HEK293 (cell line): ENCODE data around the gene FAM78A.

ENCODE experiments used
- CTCF ChIA-PET: fragments of 350-600 bp; formaldehyde crosslinking; extraction: SDS; loops from one replicate; lab custom pipeline; 2021; ENCODE audit warnings: antibody characterized with exemption; lab: Yijun Ruan, JAX
- POLR2A ChIA-PET: fragments of 300-600 bp; formaldehyde crosslinking; extraction: SDS; loops from one replicate; lab custom pipeline; 2020; ENCODE audit warnings: antibody characterized with exemption, inconsistent platforms; lab: Yijun Ruan, JAX
- H3K27ac ChIP-seq: fragments of 200-500 bp; sonication (Bioruptor generic); 2 replicates; pipeline ENCODE4 v1.5.1; 2014; ENCODE audit warnings: low read depth, low read length, control low read depth, inconsistent platforms; ENCODE audit errors: extremely low read depth
- H3K36me3 ChIP-seq, 2 experiments: fragments of 200-500 bp in 1 of 2; sonication (Bioruptor generic) in 1 of 2; 1 replicate in 1 of 2; 2 replicates in 1 of 2; pipeline ENCODE4 v1.5.1; 2014 to 2017; ENCODE audit warnings: inconsistent platforms in 2 of 2, low read length in 2 of 2; ENCODE audit not compliant: control insufficient read depth in 2 of 2, insufficient read depth in 1 of 2
- H3K4me1 ChIP-seq: fragments of 200-500 bp; sonication (Bioruptor generic); 2 replicates; pipeline ENCODE4 v1.5.1; 2014; ENCODE audit warnings: mild to moderate bottlenecking, low read length, inconsistent platforms; ENCODE audit not compliant: control insufficient read depth, insufficient read depth
- H3K4me3 ChIP-seq: 2 replicates; pipeline ENCODE4 v1.5.1; 2011; ENCODE audit warnings: low read depth, mild to moderate bottlenecking, control low read depth, low read length, moderate library complexity
- H3K9me3 ChIP-seq: fragments of 200-500 bp; sonication (Bioruptor generic); 2 replicates; pipeline ENCODE4 v1.5.1; 2014; ENCODE audit warnings: low read depth, low read length, inconsistent platforms; ENCODE audit not compliant: control insufficient read depth, insufficient read depth
- CTCF ChIP-seq: fragments of 450-650 bp; formaldehyde crosslinking; IDR thresholded peaks from 2 replicates; pipeline ENCODE4 v1.5.1; 2016; ENCODE audit warnings: missing biosample characterization, missing genetic modification characterization
- HOXC10 ChIP-seq: sonication (generic); formaldehyde crosslinking; IDR thresholded peaks from 2 replicates; pipeline ENCODE4 v1.8.1; 2023; ENCODE audit warnings: mild to moderate bottlenecking, missing genetic modification reagents
- MYNN ChIP-seq: fragments of 450-650 bp; formaldehyde crosslinking; IDR thresholded peaks from 2 replicates; pipeline ENCODE4 v1.5.1; 2016; ENCODE audit warnings: missing biosample characterization, missing genetic modification characterization, borderline replicate concordance
- MZF1 ChIP-seq: fragments of 450-650 bp; formaldehyde crosslinking; IDR thresholded peaks from 2 replicates; pipeline ENCODE4 v1.5.1; 2017; ENCODE audit warnings: missing biosample characterization, missing genetic modification characterization, borderline replicate concordance
- SCRT1 ChIP-seq: fragments of 450-650 bp; formaldehyde crosslinking; IDR thresholded peaks from 2 replicates; pipeline ENCODE4 v1.5.1; 2016; ENCODE audit warnings: missing biosample characterization, missing genetic modification characterization, borderline replicate concordance
- WT1 ChIP-seq: fragments of 450-650 bp; formaldehyde crosslinking; IDR thresholded peaks from 2 replicates; pipeline ENCODE4 v1.5.1; 2016; ENCODE audit warnings: missing biosample characterization, missing genetic modification characterization
- ZBTB48 ChIP-seq: fragments of 450-650 bp; formaldehyde crosslinking; IDR thresholded peaks from 2 replicates; pipeline ENCODE4 v1.5.1; 2016; ENCODE audit warnings: missing biosample characterization, missing genetic modification characterization
- ZFHX2 ChIP-seq: fragments of 450-650 bp; formaldehyde crosslinking; conservative IDR thresholded peaks from 2 replicates; pipeline ENCODE4 v1.5.1; 2016; ENCODE audit warnings: missing biosample characterization, missing genetic modification characterization
- ZFP3 ChIP-seq: fragments of 450-650 bp; formaldehyde crosslinking; IDR thresholded peaks from 2 replicates; pipeline ENCODE4 v1.5.1; 2016; ENCODE audit warnings: low read depth, missing biosample characterization, missing genetic modification characterization
- ZNF175 ChIP-seq: fragments of 450-650 bp; formaldehyde crosslinking; IDR thresholded peaks from 2 replicates; pipeline ENCODE4 v1.5.1; 2016; ENCODE audit warnings: missing biosample characterization, missing genetic modification characterization
- ZNF184 ChIP-seq: fragments of 450-650 bp; IDR thresholded peaks from 2 replicates; pipeline ENCODE4 v1.5.1; 2018; ENCODE audit warnings: missing biosample characterization, mild to moderate bottlenecking, missing genetic modification characterization
- ZNF19 ChIP-seq: fragments of 450-650 bp; formaldehyde crosslinking; IDR thresholded peaks from 2 replicates; pipeline ENCODE4; 2016; ENCODE audit warnings: missing biosample characterization, missing genetic modification characterization, low read depth
- ZNF239 ChIP-seq: fragments of 450-650 bp; formaldehyde crosslinking; IDR thresholded peaks from 2 replicates; pipeline ENCODE4 v1.5.1; 2016; ENCODE audit warnings: missing biosample characterization, missing genetic modification characterization
- ZNF280D ChIP-seq: fragments of 450-650 bp; formaldehyde crosslinking; IDR thresholded peaks from 2 replicates; pipeline ENCODE4 v1.5.1; 2016; ENCODE audit warnings: missing biosample characterization, missing genetic modification characterization
- ZNF366 ChIP-seq: fragments of 450-650 bp; formaldehyde crosslinking; conservative IDR thresholded peaks from 2 replicates; pipeline ENCODE4 v1.5.1; 2016; ENCODE audit warnings: missing biosample characterization, missing genetic modification characterization
- ZNF394 ChIP-seq: fragments of 450-650 bp; formaldehyde crosslinking; IDR thresholded peaks from 2 replicates; pipeline ENCODE4 v1.5.1; 2016; ENCODE audit warnings: missing biosample characterization, missing genetic modification characterization, mild to moderate bottlenecking, moderate library complexity, borderline replicate concordance
- ZNF521 ChIP-seq: fragments of 450-650 bp; formaldehyde crosslinking; IDR thresholded peaks from 2 replicates; pipeline ENCODE4 v1.5.1; 2017; ENCODE audit warnings: missing biosample characterization, mild to moderate bottlenecking, missing genetic modification characterization
- ZNF596 ChIP-seq: fragments of 450-650 bp; IDR thresholded peaks from 2 replicates; pipeline ENCODE4 v1.5.0; 2018; ENCODE audit warnings: missing biosample characterization, mild to moderate bottlenecking, missing genetic modification characterization, moderate library complexity
- ZNF701 ChIP-seq: fragments of 450-650 bp; formaldehyde crosslinking; IDR thresholded peaks from 2 replicates; pipeline ENCODE4 v1.5.1; 2016; ENCODE audit warnings: missing biosample characterization, missing genetic modification characterization
- ZNF776 ChIP-seq: fragments of 450-650 bp; formaldehyde crosslinking; IDR thresholded peaks from 2 replicates; pipeline ENCODE4 v1.5.0; 2017; ENCODE audit warnings: missing biosample characterization, missing genetic modification characterization, borderline replicate concordance
- ZNF791 ChIP-seq: fragments of 450-650 bp; formaldehyde crosslinking; IDR thresholded peaks from 2 replicates; pipeline ENCODE4 v1.5.1; 2016; ENCODE audit warnings: missing biosample characterization, missing genetic modification characterization
- TF ChIP-seq, protein P1 (sequence below): fragments of 450-650 bp; formaldehyde crosslinking; IDR thresholded peaks from 2 replicates; pipeline ENCODE4 v1.5.1; 2016; ENCODE audit warnings: missing biosample characterization, missing genetic modification characterization
- TF ChIP-seq, protein P2 (sequence below): fragments of 450-650 bp; formaldehyde crosslinking; conservative IDR thresholded peaks from 2 replicates; pipeline ENCODE4 v1.5.1; 2016; ENCODE audit warnings: low read depth, missing biosample characterization, missing genetic modification characterization

FAM78A gene

GRCh38 chr9:131233556-131233955, 42.8 kb downstream of the FAM78A start:
- POLR2A ChIA-PET = no interaction called here
- CTCF ChIA-PET = interaction anchor here (1.5 kb wide), 3 partner anchors 52 to 103 kb away, joined by 3 to 6 read pairs (median 5); no protein-coding TSS in a partner anchor
- Histone ChIP-seq H3K36me3 (peaks cover 0 to 65% of the 10 kb centered on the region in 2 experiments; a peak in 2 of 3 replicates), H3K27ac (no peak overlapping the region), H3K4me1 (no peaks in the 10 kb centered on the region), H3K4me3 (no peak overlapping the region), H3K9me3 (no peaks in the 10 kb centered on the region)
- TF ChIP-seq ZNF175 (tag by site-specific recombination) (no peak), CTCF (tag by site-specific recombination) (no peak), ZFP3 (no peak), ZNF596 (tag by site-specific recombination) (no peak), ZNF19 (tag by site-specific recombination) (no peak), ZNF184 (no peak), ZNF791 (tag by site-specific recombination) (no peak), ZBTB48 (tag by site-specific recombination) (no peak), ZNF280D (no peak), ZNF701 (tag by site-specific recombination) (no peak), ZFHX2 (tag by site-specific recombination) (no peak), ZNF776 (tag by site-specific recombination) (no peak), SCRT1 (tag by site-specific recombination) (no peak)
- TF ChIP-seq, protein P1, sequence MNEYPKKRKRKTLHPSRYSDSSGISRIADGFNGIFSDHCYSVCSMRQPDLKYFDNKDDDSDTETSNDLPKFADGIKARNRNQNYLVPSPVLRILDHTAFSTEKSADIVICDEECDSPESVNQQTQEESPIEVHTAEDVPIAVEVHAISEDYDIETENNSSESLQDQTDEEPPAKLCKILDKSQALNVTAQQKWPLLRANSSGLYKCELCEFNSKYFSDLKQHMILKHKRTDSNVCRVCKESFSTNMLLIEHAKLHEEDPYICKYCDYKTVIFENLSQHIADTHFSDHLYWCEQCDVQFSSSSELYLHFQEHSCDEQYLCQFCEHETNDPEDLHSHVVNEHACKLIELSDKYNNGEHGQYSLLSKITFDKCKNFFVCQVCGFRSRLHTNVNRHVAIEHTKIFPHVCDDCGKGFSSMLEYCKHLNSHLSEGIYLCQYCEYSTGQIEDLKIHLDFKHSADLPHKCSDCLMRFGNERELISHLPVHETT = no peak

DNA sequence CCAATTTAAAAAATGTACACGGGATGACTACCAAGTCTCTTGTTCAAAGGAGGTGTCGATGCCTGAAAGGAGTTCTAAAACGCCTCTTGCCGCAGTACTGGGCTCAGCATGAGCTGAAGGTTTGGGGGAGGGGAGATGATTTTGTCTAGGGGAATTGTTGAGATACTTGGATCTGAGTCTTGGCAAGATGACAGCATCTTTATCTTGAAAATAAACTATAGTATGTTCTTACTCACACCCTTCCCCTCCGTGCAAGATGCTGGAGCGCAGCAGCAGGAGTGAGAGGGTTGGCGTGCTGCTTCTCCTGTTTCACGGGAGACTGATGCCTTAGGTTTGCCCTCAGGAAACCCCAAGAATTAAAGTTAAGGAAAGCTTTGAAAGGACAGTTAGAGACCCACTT, 47.3 kb downstream of the FAM78A start:
- Histone ChIP-seq H3K4me1 (peaks cover 15% of the 10 kb centered on the region), H3K36me3 (peaks cover 0 to 56% of the 10 kb centered on the region in 2 experiments; a peak in 2 of 3 replicates), H3K27ac (no peak overlapping the region), H3K4me3 (no peak overlapping the region), H3K9me3 (no peaks in the 10 kb centered on the region)
- ChIA-PET CTCF (interaction anchor here (1.5 kb wide), 1 partner anchor 107 kb away, joined by 5 read pairs; no protein-coding TSS in a partner anchor), POLR2A (no interaction called here)
- TF ChIP-seq ZNF239 = no peak
- no peak for TF ChIP-seq ZNF366 (tag by site-specific recombination)
- no peak for TF ChIP-seq ZNF521 (tag by site-specific recombination)
- no peak for TF ChIP-seq WT1 (tag by site-specific recombination)
- TF ChIP-seq, protein P1 = no peak
- TF ChIP-seq HOXC10 (CRISPR knock-in tag) = no peak
- TF ChIP-seq MYNN (tag by site-specific recombination) = no peak
- TF ChIP-seq MZF1 (tag by site-specific recombination) = no peak
- no peak for TF ChIP-seq ZNF394
- TF ChIP-seq, protein P2, sequence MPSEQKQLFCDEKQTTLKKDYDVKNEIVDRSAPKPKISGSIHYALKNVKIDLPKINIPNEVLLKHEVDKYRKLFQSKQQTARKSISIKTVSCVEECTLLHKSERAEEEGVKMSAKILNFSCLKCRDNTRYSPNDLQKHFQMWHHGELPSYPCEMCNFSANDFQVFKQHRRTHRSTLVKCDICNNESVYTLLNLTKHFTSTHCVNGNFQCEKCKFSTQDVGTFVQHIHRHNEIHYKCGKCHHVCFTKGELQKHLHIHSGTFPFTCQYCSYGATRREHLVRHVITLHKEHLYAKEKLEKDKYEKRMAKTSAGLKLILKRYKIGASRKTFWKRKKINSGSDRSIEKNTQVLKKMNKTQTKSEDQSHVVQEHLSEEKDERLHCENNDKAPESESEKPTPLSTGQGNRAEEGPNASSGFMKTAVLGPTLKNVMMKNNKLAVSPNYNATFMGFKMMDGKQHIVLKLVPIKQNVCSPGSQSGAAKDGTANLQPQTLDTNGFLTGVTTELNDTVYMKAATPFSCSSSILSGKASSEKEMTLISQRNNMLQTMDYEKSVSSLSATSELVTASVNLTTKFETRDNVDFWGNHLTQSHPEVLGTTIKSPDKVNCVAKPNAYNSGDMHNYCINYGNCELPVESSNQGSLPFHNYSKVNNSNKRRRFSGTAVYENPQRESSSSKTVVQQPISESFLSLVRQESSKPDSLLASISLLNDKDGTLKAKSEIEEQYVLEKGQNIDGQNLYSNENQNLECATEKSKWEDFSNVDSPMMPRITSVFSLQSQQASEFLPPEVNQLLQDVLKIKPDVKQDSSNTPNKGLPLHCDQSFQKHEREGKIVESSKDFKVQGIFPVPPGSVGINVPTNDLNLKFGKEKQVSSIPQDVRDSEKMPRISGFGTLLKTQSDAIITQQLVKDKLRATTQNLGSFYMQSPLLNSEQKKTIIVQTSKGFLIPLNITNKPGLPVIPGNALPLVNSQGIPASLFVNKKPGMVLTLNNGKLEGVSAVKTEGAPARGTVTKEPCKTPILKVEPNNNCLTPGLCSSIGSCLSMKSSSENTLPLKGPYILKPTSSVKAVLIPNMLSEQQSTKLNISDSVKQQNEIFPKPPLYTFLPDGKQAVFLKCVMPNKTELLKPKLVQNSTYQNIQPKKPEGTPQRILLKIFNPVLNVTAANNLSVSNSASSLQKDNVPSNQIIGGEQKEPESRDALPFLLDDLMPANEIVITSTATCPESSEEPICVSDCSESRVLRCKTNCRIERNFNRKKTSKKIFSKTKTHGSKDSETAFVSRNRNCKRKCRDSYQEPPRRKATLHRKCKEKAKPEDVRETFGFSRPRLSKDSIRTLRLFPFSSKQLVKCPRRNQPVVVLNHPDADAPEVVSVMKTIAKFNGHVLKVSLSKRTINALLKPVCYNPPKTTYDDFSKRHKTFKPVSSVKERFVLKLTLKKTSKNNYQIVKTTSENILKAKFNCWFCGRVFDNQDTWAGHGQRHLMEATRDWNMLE (tag by site-specific recombination) = no peak
- TF ChIP-seq SCRT1 (tag by site-specific recombination) = no peak
